Testis (tissue), 2 donors: ENCODE data around the gene IFITM5.

Source experiments
- CTCF ChIP-seq, 3 experiments: fragments of 450-650 bp in 2 of 3; fragments of 200-600 bp in 1 of 3; sonication (generic) in 1 of 3; IDR thresholded peaks; one replicate each; pipeline ENCODE4 v1.5.1; 2016 to 2019; ENCODE audit warnings: antibody characterized with exemption in 3 of 3, mild to moderate bottlenecking in 2 of 3, moderate library complexity in 1 of 3
- POLR2A ChIP-seq: fragments of 450-650 bp; IDR thresholded peaks from one replicate; pipeline ENCODE4 v1.6.1; 2017; ENCODE audit warnings: antibody characterized with exemption, mild to moderate bottlenecking, moderate library complexity

GRCh38 chr11:278001-278951 lies 21.1 kb downstream of the IFITM5 start, which contains the start of gene NLRP6:
- TF ChIP-seq CTCF (IDR thresholded peaks at IDR 0.05), result no peak
- no peak for TF ChIP-seq POLR2A
